ENCODE measurements around the gene MRPS23.

Gene MRPS23

DNA sequence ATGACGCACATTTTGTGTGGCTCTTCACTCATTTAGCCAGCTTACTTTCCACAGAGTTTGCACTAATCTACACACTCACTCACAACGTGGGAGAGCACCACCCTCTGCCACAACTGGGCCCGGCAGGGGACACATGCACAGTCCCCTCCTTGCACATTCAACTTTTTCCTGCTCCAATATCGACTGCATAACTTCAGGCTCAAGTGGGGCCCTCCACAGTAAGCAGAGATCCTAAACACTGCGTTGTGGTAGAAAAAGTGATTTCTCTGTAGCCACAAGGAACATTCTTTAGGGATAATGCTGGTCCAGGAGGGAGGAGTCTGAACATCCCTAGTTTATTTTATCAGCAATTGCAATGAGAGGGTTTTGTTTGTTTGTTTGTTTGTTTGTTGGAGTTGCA lies 40.0 kb downstream of the MRPS23 start:
- TF ChIP-seq CTCF (IDR thresholded peaks at IDR 0.05; ENCODE audit: insufficient read depth, low read depth, low read length, missing control alignments): no peak
- no peak for DNase-seq (ENCODE audit: low read depth)
- H3K4me3 ChIP-seq (ENCODE audit: low read length): no peak overlapping the region

DNA sequence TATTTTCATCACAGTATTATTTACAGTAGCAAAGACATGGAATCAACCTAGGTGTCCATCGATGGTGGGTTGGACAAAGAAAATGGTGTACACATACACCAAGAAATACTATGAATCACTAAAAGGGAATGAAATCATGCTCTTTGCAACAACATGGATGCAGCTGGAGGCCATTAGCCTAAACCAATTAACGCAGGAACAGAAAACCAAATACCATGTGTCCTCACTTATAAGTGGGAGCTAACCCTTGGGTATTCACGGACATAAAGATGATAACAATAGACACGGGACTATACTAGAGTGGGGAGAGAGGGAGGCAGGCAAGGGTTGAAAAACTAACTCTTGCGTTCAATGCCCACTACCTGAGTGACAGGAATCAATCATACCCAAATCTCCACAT lies 41.0 kb downstream of the MRPS23 start:
- H3K4me3 ChIP-seq (ENCODE audit: low read length): no peak overlapping the region
- TF ChIP-seq CTCF (IDR thresholded peaks at IDR 0.05; ENCODE audit: insufficient read depth, low read depth, low read length, missing control alignments): no peak
- no peak for DNase-seq (ENCODE audit: low read depth)

DNA sequence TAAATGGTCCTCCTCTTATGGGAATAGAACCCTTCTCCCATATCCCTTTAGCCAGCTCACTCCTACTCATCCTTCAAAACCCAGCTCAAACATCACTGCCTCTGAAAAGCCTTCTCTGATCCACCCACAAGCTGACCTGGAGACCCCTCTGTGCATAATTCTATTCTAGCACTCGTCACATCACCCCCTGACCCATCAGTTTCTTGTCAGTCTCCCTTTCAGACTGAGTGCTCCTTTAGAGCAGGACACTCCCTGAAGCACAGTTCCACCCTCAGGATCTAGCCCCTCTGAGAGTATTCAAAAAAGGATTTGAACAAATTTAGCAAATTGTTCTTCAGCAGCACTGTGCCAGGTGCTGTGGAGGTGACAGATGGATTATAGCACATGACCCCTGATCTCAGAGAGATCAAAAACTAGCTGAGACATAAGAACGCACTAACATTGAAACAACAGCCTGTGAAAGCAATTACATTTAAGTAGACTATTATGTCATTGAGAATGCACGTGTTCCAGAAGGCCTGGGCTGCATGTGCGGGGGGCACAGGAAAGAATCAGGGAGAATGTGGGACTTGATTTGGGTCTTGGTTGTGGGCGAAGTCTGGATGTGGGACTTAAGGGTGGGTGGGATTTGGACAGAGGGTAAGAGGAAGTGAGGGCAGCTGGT lies 43.5 kb downstream of the MRPS23 start:
- DNase-seq (ENCODE audit: low read depth): no peak
- no peak overlapping the region for H3K4me3 ChIP-seq (ENCODE audit: low read length)
- TF ChIP-seq CTCF (IDR thresholded peaks at IDR 0.05; ENCODE audit: insufficient read depth, low read depth, low read length, missing control alignments): no peak

GRCh38 chr17:57803021-57803420 lies 46.8 kb downstream of the MRPS23 start:
- no peak for TF ChIP-seq CTCF (IDR thresholded peaks at IDR 0.05; ENCODE audit: insufficient read depth, low read depth, low read length, missing control alignments)
- no peak overlapping the region for H3K4me3 ChIP-seq (ENCODE audit: low read length)
- DNase-seq (ENCODE audit: low read depth): no peak

GRCh38 chr17:57801044-57801711 lies 48.7 kb downstream of the MRPS23 start:
- no peak overlapping the region for H3K4me3 ChIP-seq (ENCODE audit: low read length)
- DNase-seq (ENCODE audit: low read depth): no peak
- TF ChIP-seq CTCF (IDR thresholded peaks at IDR 0.05; ENCODE audit: insufficient read depth, low read depth, low read length, missing control alignments): no peak

DNA sequence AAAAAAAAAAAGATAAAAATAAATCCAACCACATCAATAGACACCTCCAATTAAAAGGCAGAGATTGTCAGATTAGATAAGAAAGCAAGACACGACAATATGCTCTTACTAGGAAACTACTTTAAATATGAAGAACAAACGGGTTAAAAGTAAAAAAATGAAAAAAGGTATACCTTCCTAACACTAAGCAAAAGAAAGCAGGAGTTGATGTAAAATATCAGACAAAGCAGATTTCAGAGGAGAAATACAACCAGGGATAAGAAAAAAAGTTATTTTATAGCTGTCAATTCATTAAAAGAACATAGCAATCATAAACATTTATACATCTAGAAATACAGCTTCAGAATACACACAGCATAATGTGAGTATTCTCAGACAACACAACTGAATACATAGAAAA lies 55.0 kb downstream of the MRPS23 start:
- DNase-seq (ENCODE audit: low read depth): no peak
- no peak for TF ChIP-seq CTCF (IDR thresholded peaks at IDR 0.05; ENCODE audit: insufficient read depth, low read depth, low read length, missing control alignments)
- H3K4me3 ChIP-seq (ENCODE audit: low read length): no peak overlapping the region

GRCh38 chr17:57788725-57789124 lies 61.1 kb downstream of the MRPS23 start:
- DNase-seq (ENCODE audit: low read depth): no peak
- TF ChIP-seq CTCF (IDR thresholded peaks at IDR 0.05; ENCODE audit: insufficient read depth, low read depth, low read length, missing control alignments): no peak
- H3K4me3 ChIP-seq (ENCODE audit: low read length): no peak overlapping the region

Measured in epithelial cell of esophagus (primary cell).